SH-SY5Y (cell line): Measurements from ENCODE around the gene ZFHX3.

Experiments
- GATA2 ChIP-seq: IDR thresholded peaks from 2 replicates; pipeline ENCODE4 v1.6.1; 2011; ENCODE audit warnings: mild to moderate bottlenecking, low read depth, low read length
- GATA3 ChIP-seq: IDR thresholded peaks from 2 replicates; pipeline ENCODE4 v1.6.1; 2011; ENCODE audit warnings: low read depth, mild to moderate bottlenecking, low read length, moderate library complexity

DNA sequence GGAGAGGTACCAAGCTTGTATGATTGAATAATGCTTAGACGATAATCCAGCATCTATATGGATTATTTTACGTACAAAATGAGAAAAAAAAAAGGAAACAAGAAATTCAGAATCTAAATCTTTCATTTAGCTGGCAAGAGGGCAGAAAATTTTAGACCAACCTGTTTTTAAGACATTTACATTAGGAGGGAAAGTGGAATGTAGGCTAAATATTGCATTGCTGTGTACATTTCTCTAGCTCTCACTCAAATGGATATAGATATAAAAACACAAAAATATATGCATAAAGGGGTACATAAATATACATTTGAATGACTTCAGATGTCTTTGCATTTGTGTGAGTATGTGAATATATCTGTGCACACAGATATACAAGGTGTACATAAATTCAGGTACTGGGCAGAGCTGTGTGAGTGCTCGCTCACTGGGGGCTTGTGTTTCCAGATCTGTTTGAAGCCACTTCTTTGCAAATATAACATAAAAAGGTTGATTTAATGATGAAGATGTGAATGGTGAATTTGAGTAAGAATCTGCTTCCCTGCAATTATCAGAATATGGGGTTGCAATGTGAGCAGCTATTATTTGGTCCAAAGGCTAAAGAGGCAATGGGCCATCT lies 14.2 kb upstream of the ZFHX3 start:
- TF ChIP-seq GATA3 (no peak), GATA2 (no peak)
